Measurements from ENCODE around the gene EYS.
"Not testable (repeated sequence)": the region's sequence is repeated elsewhere in the genome, so short reads cannot be mapped to it uniquely, and the experiment has no call there.

The EYS gene

DNA sequence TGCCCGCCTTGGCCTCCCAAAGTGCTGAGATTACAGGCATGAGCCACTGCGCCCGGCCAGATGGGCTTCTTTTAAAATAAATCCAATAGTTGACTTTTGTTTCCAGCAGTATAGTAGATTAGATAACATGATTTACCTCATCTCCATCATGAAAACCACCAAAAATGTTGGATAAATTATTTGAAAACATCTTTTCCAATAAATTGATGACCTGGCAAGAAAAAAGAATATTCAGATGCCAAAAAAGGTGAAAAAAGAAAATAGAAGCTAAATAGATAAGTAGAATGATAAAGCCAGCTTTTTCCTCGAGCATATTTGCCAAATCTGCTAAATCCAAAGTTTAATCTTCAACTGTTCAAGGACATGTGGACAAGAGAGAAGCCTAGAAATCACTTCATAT, 1962.2 kb downstream of the EYS start:
- DNase-seq = no peak

DNA sequence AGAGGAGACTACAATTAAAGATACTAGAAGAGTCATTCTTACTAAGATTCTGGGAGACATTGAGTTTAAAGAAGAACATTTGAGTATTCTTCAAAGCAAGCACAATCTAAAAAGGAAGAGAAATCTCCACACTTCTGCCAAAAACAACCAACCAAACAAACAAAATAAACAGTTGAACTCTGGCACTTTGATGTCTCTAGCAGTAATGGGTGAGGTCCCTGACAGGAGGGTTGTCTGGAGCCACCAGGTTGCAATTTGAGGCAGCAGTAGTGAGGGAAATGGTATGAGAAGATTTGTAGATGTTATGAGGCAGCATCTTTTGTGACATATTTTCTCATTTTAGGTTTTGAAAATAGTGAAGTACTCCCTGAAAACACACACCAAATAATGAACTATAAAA, 1963.3 kb downstream of the EYS start:
- no peak for DNase-seq

DNA sequence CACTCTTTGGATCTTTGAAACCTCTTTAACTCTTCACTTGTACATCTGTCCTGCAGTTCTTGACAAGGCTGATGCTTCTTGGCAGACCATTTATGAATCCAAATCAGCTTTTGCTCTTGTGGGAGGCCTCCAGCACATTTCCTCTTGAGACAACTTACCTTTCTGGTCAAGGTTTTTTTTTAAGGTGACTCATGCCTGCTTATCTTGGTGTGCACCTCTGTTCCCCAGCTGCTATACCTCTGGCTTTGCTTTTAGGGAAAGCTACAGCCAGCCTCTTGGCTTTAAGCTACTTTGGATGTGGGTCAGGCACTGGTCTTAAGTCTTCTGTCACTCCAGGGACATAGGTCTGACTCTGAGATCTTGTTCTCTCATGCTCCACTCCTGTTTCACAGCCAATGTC, 1965.0 kb downstream of the EYS start:
- DNase-seq = no peak

DNA sequence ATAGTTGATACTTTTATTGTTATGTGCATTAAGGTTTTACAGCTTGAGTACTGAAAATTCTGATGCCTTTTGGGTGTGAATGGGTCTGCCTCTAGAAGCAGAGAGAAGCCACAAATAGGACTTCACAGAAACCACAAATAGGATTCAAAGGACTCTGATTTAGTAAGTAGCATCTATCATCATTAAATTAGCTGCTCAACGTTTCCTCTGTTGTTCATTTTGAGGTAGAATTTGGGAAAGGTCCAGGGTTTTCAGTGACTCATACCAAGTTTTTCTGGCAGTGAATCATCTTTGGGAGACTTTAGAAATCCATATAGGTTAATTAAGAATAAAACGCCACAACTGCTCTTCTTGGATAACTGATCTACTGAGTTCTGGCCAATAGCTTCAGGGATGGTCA, 1966.3 kb downstream of the EYS start:
- DNase-seq = no peak

DNA sequence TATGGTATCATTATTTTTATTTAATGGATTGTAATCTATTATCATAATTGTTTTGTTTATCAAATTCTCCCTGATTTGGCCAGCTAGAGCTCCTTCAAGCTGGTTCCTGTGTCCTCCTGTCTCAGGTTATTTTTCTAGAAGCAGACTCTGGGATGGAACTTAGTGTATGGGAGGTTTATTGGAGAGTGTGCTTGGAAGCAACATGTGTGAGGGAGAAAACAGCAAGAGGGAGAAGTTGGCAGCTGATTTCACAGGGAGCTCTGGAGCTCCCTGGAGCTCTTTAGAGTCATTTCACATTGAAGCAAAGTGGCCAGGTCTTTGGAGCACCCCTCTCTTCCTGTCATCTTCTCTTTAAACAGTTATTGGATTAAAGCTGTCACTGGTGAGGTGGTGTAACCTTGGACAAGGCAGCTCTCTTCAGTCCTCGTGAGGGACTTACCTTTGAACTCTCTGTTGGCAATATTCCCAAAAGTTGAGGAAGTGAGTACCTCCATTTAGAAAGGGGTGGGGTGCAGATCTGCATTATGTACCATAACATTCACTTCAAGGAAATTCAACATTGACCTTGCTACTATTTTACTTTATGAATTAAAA, 1967.8 kb downstream of the EYS start:
- no peak for DNase-seq

DNA sequence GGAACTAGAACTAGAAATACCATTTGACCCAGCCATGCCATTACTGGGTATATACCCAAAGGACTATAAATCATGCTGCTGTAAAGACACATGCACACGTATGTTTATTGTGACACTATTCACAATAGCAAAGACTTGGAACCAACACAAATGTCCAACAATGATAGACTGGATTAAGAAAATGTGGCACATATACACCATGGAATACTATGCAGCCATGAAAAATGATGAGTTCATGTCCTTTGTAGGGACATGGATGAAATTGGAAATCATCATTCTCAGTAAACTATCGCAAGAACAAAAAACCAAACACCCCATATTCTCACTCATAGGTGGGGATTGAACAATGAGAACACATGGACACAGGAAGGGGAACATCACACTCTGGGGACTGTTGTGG, 1968.8 kb downstream of the EYS start:
- DNase-seq = not testable (repeated sequence)

DNA sequence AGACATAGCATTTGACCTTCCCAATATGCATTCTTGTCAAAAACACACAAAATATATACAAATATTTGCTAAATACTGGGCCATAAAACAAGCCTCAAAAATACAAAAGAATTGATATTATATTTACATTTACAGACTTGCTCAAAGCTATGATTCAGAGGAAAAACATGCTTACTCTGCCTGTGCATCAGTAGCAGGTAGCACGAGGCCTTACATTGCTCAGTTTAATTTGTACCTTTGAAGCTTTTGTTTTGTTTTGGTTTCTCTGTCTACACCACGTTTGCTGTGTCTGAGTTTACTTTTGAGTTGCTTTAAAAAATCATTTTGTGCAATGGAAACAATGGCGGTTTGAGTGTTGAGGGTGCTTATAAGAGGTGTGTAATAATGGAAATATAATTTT, 1972.1 kb downstream of the EYS start:
- no peak for DNase-seq

DNA sequence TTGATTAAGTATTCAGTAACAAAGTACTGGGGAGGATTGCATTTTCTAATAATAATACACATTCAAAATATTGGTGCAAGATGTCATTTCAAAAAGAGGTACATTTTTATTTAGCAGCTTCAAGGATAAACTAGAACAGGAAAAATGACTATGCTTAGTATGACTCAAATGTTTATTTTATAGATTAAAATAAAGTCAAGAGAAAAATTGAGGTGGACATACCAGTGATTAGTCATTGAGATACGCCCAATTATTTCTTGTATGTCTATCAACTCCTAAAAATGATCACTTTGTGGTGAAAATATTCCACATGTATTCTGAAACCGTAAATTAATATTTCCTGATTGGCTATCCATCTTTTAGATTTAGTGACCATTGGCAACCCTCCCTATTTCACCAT, 1974.7 kb downstream of the EYS start:
- DNase-seq = no peak

DNA sequence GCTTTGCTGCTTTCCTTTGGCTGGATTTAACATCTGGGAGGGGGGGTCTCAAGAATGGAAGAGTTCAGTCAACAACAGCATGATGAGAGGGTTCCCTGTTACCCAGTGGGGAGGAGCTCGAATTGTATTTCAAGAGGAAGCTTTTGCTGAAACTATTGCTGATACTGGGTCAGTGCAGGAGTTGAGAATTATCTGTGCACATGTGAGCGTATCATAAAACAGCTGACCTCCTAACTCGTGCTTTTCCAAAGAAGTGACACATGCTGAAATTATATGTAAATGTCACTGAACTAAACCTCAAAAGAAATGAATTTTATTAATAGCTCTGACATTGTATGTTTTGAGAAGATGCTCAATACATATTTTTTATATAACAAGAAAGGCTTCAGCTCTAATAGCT, 1975.1 kb downstream of the EYS start:
- no peak for DNase-seq

DNA sequence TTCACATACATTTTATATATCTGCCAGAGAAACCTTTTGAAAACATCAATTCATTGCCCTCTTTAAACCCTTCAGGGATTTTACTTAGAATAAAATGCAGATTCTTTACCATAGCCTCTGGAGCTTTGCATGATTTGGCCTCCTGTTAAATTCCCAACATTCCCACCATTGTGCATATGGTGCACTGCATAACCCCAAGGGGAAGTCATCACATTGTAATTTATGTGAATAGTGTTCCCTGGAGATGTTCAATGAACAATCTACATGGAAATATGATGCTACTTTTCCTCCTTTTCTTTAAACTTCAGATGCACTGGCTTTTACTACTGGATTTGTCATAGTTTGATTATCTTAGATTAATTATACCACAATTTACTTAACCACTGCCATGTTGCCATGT, 1976.7 kb downstream of the EYS start:
- no peak for DNase-seq

DNA sequence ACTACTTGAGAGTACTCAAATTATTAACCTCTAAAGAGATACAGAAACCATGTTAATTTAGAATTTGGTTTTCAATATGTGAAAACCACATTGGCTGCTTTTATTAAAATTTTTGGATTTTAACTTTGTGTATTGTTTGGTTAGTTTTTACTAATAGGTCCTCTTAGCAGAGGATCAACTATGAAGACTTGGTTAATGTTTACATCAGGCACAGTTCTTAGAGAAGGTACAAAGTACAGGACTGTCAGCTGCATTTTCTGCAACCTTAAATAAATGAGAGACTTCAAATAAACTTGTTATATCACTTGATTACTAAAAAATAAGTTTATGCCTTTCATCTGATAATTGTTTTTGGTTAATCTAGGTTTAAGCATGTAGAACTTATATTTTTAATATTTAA, 1982.3 kb downstream of the EYS start:
- no peak for DNase-seq

DNA sequence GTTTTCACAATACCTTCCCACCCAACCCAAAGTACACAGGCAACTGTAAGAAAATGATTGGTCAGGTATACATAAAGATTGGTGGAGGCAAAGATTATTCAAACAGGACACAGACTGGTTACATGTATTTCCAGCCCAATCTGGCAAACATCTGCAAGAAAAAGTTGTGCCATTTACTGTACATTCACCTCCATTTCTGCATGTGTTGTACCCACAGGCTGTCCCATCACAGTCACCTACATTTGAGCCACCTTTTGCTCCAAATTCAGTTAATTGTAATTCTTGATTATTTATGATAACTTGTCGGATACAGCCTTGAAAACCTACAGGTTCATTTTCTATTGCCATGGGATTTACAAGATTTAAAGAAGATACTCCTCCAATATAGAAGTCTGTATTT, 1985.8 kb downstream of the EYS start:
- DNase-seq = no peak

DNA sequence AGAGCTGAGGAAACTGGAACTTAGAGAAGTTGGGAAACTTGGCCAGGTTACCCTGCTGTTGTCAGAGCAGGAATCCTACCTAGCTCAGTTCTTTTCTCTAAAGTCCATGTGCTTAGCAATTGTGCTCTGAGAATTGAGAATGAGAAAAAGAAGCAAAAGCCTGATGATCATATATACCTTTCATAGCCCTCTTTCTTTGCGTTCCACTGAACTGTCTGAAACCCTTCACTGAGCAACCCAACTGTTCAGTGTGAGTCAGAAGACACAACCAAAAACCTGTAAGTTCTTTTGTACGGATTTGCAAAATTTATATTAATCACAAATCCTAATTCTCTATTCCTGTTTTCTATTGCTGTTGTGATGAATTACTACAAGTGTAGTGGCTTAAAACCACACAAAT, 1990.9 kb downstream of the EYS start:
- no peak for DNase-seq

DNA sequence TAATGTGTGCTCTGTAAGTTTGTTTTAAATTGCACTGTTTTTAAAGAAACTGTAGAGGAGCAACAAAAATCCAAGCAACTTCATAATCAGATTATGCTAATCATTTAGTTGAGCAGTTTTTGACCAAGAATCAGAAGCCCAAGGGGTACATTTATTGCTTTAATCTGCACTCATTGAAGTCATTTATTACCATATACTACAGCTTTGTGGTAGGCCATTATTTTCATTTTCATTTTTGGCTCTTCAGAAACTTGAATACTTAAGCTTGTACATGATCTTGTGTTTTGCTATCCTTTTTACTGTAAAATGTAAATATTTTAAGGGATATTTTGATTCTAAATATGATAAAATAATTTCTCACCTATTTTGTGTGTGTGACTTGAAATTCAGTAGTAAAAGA, 1992.9 kb downstream of the EYS start:
- DNase-seq = no peak

DNA sequence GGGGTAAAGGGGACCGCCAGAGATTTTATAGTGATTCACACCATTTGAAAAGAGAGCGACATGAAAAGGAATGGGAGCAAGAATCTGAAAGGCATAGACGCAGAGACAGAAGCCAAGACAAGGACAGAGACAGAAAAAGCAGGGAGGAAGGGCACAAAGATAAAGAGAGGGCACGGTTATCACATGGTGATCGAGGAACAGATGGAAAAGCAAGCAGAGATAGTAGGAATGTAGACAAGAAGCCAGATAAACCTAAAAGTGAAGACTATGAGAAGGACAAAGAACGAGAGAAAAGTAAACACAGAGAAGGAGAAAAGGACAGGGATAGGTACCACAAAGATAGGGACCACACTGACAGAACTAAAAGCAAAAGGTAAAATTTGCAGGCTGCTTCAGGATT, 1993.7 kb downstream of the EYS start:
- no peak for DNase-seq

DNA sequence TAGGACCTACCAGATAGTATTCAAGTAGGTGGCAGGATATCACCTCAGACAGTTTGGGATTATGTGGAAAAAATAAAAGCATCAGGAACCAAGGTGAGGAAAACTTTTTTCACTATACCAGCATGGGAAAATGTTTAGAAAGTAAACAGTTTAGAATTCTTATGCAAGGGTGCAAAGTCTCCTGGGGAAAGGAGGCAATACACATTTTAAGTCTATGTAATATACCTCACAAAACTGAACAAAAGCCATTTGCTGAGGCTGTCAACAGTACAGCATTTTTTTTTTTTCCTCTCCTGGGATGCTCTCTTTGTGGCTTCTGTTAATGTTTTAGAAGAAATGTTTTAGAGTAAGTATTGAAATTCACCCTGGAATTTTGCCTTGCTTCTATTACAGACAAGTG, 1997.9 kb downstream of the EYS start:
- DNase-seq = no peak

DNA sequence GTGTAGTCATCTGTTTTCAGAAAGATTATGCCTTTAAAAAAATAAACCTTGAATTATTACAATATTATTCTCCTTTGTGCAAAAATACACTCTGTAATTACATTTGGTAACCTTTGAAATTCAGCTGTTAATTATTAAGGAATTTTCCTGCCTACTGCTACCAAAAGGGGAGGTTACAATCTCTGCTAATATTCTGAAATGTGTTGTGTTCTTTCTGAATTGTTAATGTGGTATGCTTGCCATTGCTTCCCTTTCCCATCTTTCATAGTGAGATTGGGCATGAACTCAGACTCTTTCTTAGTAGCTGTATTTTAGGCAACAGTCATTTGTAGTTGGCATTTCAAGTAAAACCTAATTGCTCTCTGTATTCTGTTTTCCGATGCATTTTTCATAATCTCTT, 1998.4 kb downstream of the EYS start:
- no peak for DNase-seq

DNA sequence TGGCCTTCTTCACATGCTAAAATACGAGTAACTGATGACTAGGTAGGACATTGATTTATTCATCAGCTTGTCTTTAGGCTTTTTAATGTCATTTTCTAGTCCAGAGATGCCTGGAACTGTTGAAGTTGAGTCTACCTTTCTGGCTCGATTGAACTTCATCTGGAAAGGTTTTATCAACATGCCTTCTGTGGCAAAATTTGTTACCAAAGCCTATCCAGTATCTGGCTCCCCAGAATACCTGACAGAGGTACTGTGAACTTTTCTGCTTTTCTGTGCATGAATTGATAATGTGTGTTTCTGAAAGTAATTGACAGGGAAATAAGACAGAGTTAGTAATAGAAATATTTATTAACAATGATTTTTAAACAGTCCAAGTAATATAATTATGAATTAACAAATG, 2000.4 kb downstream of the EYS start:
- no peak for DNase-seq

DNA sequence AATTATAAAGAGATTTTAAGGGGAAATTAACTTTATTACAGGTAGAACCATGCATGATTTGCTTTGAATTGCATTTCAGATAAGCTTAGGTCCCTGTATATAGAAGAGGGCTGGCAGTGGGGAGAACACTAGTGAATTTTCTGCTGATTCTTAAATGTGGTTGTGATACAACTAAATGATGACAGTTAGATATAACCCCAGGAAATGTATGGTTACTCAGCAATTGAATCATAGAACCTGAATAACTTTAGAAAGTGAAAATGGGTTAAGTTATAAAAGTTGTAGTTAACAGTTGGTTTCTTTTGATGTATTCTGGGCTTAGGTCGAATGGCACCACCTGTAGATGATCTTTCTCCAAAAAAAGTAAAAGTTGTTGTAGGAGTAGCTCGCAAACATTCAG, 2001.3 kb downstream of the EYS start:
- DNase-seq = no peak

DNA sequence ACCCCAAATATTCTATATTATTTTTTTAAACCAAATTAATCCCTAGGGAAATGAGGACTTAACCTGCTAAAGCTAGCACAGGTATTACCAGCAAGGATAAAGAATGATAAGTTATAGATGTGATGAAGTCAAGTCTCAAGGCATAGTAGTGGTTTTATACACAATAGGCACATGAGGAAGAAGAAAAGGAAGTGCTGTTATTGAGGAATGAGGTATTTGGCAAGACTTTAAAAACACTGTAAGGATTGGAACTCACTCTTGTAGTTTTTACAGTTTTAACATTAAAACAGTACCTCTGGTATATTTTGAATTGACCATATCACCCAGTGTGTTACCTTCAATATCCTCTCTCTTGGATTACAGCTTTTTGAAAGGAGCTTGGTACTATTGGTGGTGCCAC, 2016.8 kb downstream of the EYS start:
- no peak for DNase-seq

DNA sequence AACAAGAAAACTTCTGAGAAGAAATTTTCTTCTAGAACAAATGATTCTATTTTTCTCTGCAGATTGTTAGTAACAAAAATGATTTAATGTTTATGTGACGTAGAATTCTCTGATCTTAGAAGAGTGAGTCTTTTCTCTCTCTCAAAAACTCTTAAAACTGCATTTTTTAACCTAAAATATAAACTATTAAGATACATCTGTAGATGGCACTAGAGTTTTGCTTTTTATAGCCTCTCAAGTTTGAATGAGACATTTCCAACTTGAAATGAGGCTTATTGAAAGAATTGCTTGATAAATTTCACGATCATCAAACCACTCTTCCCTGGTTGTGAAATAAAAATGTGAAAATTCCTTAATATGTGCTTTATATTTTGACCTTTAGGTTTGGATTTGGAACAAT, 2017.6 kb downstream of the EYS start:
- DNase-seq = no peak

DNA sequence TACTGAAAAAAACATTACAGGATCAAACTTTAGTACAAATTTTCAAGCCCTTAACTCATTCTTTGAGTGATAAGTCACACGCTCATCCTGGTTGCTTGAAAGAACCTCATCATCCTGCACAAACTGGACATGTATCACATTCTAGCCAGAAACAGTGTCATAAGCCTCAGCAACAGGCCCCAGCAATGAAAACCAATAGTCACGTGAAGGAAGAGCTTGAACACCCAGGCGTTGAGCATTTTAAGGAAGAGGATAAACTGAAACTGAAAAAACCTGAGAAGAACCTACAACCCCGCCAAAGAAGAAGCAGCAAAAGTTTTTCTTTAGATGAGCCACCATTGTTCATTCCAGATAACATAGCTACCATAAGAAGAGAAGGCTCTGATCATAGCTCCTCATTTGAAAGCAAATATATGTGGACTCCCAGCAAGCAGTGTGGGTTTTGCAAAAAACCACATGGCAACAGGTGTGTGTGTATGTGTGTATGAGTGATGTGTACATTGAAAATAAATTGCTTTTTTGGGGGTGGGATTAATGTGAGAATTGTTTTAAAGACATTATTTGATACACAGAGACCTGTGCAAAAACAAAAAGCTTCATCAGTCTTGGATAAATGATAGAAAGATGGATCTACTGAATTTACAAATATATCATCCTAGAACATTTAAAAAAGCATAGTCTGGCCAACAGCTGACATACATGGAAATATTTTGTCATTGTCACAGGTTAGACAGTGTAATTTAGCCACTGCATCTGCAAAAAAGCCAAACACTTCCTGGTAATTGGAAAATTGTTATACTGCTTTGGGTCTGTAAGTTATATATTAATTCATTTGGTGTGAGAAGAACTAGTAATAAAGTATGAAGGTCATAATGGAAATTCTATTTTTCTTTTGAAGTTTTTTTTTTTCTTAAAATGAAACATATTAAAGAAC, 2021.3 kb downstream of the EYS start:
- DNase-seq = no peak

DNA sequence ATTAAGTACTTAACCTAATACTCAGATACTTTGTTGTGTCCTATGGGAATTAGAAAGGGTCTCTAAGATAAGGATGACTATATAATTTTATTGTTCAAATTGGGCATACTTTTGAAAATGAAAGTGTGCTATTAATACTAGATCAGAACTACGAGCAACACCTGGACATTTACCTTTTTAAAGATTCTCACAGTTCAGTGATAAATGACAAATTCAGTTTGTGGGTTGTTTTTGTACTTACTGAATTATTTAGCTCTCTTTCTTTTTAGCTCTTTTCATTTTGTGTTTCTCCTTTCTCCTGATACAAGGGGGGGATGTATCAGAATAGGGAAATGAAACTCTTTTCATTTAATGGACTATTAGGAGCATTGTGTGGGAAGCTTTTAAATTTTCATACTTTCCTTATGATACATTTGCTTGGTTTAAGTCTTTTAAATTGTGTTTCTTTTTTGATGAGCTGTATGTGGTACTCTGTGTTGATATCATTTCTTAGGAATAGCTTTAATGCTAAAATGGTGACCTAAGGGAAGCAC, 2023.9 kb downstream of the EYS start:
- no peak for DNase-seq

DNA sequence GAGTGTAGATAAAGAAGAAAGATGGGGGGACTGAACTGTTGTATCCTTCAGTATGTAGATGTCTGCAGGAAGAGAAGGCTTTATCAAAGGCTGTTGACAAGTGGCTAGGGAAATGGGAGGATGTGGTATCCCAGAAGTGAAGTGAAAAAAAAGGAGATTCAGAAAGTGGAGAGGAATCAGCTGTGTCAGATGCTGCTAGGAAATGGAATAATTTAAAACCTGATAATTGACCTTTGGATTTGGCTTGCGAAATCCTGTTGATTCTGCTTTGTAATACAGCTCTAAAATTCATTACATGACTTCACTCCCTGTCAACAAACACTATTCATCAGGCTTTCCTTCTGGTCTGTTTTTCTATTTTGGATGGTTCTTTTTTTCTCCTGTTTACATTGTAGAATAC, 2029.7 kb downstream of the EYS start:
- DNase-seq = no peak
